ENCODE measurements around the gene SPATC1L.
A peak's percentile ranks its signal among the peaks of the same experiment; 100 is the strongest.
"Not testable (repeated sequence)": the region's sequence is repeated elsewhere in the genome, so short reads cannot be mapped to it uniquely, and the experiment has no call there.

Gene SPATC1L

GRCh38 chr21:46170436-46171193 lies 13.6 kb downstream of the SPATC1L start:
- Mint-ChIP-seq H3K4me1 (peaks cover 22% of the 10 kb centered on the region), H3K9me3 (peaks cover 17% of the 10 kb centered on the region), H3K36me3 (peaks cover 42% of the 10 kb centered on the region), H3K27me3 (peaks cover 31% of the 10 kb centered on the region)
- not testable (repeated sequence) for ATAC-seq, H3K27ac Mint-ChIP-seq, H3K4me3 Mint-ChIP-seq

GRCh38 chr21:46168659-46169386 lies 15.4 kb downstream of the SPATC1L start:
- ATAC-seq, result no peak
- Mint-ChIP-seq H3K9me3 (peaks cover 4% of the 10 kb centered on the region), H3K27me3 (peaks cover 20% of the 10 kb centered on the region), H3K27ac (no peak overlapping the region), H3K36me3 (peaks cover 30% of the 10 kb centered on the region), H3K4me1 (peaks cover 22% of the 10 kb centered on the region), H3K4me3 (no peak overlapping the region)

- H3K4me3 Mint-ChIP-seq, result no peak overlapping the region
- H3K27ac Mint-ChIP-seq, result no peak overlapping the region
- H3K4me1 Mint-ChIP-seq, result peaks cover 18% of the 10 kb centered on the region
- H3K36me3 Mint-ChIP-seq, result peaks cover 26% of the 10 kb centered on the region
- no peaks in the 10 kb centered on the region for H3K9me3 Mint-ChIP-seq
- peak; percentile 34 for ATAC-seq
- H3K27me3 Mint-ChIP-seq, result peaks cover 14% of the 10 kb centered on the region
These were observed 16.0 kb downstream of the SPATC1L start for GRCh38 chr21:46168238-46168637.

- ATAC-seq, result no peak
- H3K4me1 Mint-ChIP-seq, result no peaks in the 10 kb centered on the region
- peaks cover 8% of the 10 kb centered on the region for H3K27me3 Mint-ChIP-seq
- peaks cover 25% of the 10 kb centered on the region for H3K36me3 Mint-ChIP-seq
- no peaks in the 10 kb centered on the region for H3K9me3 Mint-ChIP-seq
- H3K27ac Mint-ChIP-seq, result no peak overlapping the region
- H3K4me3 Mint-ChIP-seq, result no peak overlapping the region
These were observed 19.2 kb downstream of the SPATC1L start for GRCh38 chr21:46165098-46165497.

- ATAC-seq, result no peak
These were observed 20.9 kb downstream of the SPATC1L start for GRCh38 chr21:46163380-46163779.

GRCh38 chr21:46161633-46162592 lies 22.3 kb downstream of the SPATC1L start:
- H3K9me3 Mint-ChIP-seq, result no peaks in the 10 kb centered on the region
- no peak overlapping the region for H3K27ac Mint-ChIP-seq
- no peak for ATAC-seq
- H3K36me3 Mint-ChIP-seq, result peaks cover 19% of the 10 kb centered on the region
- H3K4me3 Mint-ChIP-seq, result no peak overlapping the region
- H3K27me3 Mint-ChIP-seq, result peaks cover 8% of the 10 kb centered on the region
- H3K4me1 Mint-ChIP-seq, result no peaks in the 10 kb centered on the region

More at GRCh38 chr21:46163380-46163779, 20.9 kb downstream of the SPATC1L start:
- Mint-ChIP-seq H3K9me3 (no peaks in the 10 kb centered on the region), H3K4me1 (no peaks in the 10 kb centered on the region), H3K27ac (no peak overlapping the region), H3K27me3 (peaks cover 8% of the 10 kb centered on the region), H3K36me3 (peaks cover 25% of the 10 kb centered on the region), H3K4me3 (no peak overlapping the region)

GRCh38 chr21:46160907-46161632 lies 23.2 kb downstream of the SPATC1L start:
- H3K27me3 Mint-ChIP-seq, result peaks cover 8% of the 10 kb centered on the region
- H3K36me3 Mint-ChIP-seq, result peaks cover 13% of the 10 kb centered on the region
- H3K27ac Mint-ChIP-seq, result no peak overlapping the region
- ATAC-seq, result peak; percentile 55
- no peaks in the 10 kb centered on the region for H3K4me1 Mint-ChIP-seq
- no peak overlapping the region for H3K4me3 Mint-ChIP-seq
- no peaks in the 10 kb centered on the region for H3K9me3 Mint-ChIP-seq

- Mint-ChIP-seq H3K9me3 (no peaks in the 10 kb centered on the region), H3K4me3 (no peak overlapping the region), H3K4me1 (no peaks in the 10 kb centered on the region), H3K27me3 (peaks cover 8% of the 10 kb centered on the region), H3K36me3 (peaks cover 13% of the 10 kb centered on the region), H3K27ac (no peak overlapping the region)
- ATAC-seq, result no peak
These were observed 23.7 kb downstream of the SPATC1L start for GRCh38 chr21:46160657-46160906.

- peaks cover 8% of the 10 kb centered on the region for H3K27me3 Mint-ChIP-seq
- H3K27ac Mint-ChIP-seq, result no peak overlapping the region
- H3K4me3 Mint-ChIP-seq, result no peak overlapping the region
- no peaks in the 10 kb centered on the region for H3K9me3 Mint-ChIP-seq
- H3K4me1 Mint-ChIP-seq, result no peaks in the 10 kb centered on the region
- H3K36me3 Mint-ChIP-seq, result peaks cover 13% of the 10 kb centered on the region
- peak; percentile 48 for ATAC-seq
These were observed 24.2 kb downstream of the SPATC1L start for GRCh38 chr21:46159841-46160656.

- Mint-ChIP-seq H3K4me1 (no peaks in the 10 kb centered on the region), H3K4me3 (no peak overlapping the region), H3K27me3 (peaks cover 8% of the 10 kb centered on the region), H3K36me3 (peaks cover 9% of the 10 kb centered on the region), H3K27ac (no peak overlapping the region), H3K9me3 (no peaks in the 10 kb centered on the region)
- no peak for ATAC-seq
These were observed 24.9 kb downstream of the SPATC1L start for GRCh38 chr21:46159390-46159789.

GRCh38 chr21:46158666-46159300 lies 25.5 kb downstream of the SPATC1L start:
- no peaks in the 10 kb centered on the region for H3K4me1 Mint-ChIP-seq
- no peak overlapping the region for H3K4me3 Mint-ChIP-seq
- ATAC-seq, result no peak
- H3K27me3 Mint-ChIP-seq, result peaks cover 8% of the 10 kb centered on the region
- H3K36me3 Mint-ChIP-seq, result peaks cover 9% of the 10 kb centered on the region
- no peak overlapping the region for H3K27ac Mint-ChIP-seq
- no peaks in the 10 kb centered on the region for H3K9me3 Mint-ChIP-seq

GRCh38 chr21:46157987-46158451 lies 26.2 kb downstream of the SPATC1L start:
- Mint-ChIP-seq H3K36me3 (peaks cover 5% of the 10 kb centered on the region), H3K27me3 (peaks cover 6% of the 10 kb centered on the region)
- no peak for ATAC-seq

GRCh38 chr21:46157396-46157986 lies 26.8 kb downstream of the SPATC1L start:
- Mint-ChIP-seq H3K9me3 (no peaks in the 10 kb centered on the region), H3K27me3 (peaks cover 5% of the 10 kb centered on the region), H3K36me3 (no peaks in the 10 kb centered on the region), H3K4me1 (no peaks in the 10 kb centered on the region), H3K27ac (no peak overlapping the region), H3K4me3 (no peak overlapping the region)
- ATAC-seq, result no peak

More at GRCh38 chr21:46157987-46158451, 26.2 kb downstream of the SPATC1L start:
- no peak overlapping the region for H3K4me3 Mint-ChIP-seq
- H3K4me1 Mint-ChIP-seq, result no peaks in the 10 kb centered on the region
- no peak overlapping the region for H3K27ac Mint-ChIP-seq
- no peaks in the 10 kb centered on the region for H3K9me3 Mint-ChIP-seq
